ENCODE results near the gene CASTOR1. TPM values are rescaled to one million over a fixed set of nuclear protein-coding genes. Genes with fewer than 3 reads are reported as not detected.

The CASTOR1 gene
- total RNA-seq, 1 experiment from 2014 or later: 16.0 TPM

DNA sequence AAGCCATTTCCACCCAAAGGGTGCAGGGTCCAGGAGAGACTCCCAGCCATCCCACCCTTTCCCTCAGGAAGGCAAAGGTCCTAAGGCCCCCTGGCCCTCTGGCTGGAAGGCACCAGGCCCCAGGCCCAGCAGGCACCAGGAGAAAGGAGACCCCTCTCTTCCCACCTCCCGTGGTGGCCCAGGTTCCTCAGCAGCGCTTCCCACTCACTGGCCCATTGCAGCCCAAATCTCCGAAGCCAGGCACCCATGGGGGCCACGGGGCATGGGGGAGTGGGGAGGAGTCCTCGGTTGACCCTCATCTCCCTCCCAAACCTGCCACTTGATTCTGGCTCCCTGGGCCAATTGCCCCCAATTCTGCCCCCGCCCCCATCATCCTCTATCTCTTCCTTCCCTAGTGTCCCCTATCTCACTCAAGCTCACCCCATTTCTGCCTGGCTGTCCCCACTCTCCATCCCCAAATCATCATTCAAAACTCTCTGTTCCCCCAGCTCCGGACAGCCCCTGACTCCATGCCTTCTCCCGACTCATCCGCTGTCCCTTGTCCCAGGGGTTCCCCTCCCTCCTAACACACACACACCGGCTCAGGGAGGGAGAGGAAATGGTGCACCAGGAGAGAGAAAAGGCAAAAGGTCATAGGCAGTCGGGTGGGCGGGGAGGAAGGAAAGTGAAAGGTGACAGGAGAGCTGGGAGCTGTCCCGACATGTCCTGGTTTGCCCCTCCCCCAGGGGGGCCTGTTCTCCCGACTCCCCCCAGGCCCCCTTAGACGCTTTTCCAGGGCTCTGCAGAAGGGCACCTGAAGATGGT lies 43.9 kb downstream of the CASTOR1 start:
- Mint-ChIP-seq H3K4me3 (peak overlapping the region; percentile 84), H3K27ac (no peak overlapping the region), H3K9me3 (no peaks in the 10 kb centered on the region), H3K36me3 (peaks cover 12% of the 10 kb centered on the region; the same call in 1 of the 2 replicates), H3K4me1 (peaks cover 40% of the 10 kb centered on the region), H3K27me3 (ENCODE audit: low read depth) (no peaks in the 10 kb centered on the region)
- ChIA-PET POLR2A (interaction anchor here (0.7 kb wide), 1 partner anchor 45 kb away, joined by 3 read pairs; no protein-coding TSS in a partner anchor), CTCF (interaction anchor here (0.7 to 1.8 kb wide), 6 partner anchors 10 to 180 kb away, joined by 3 to 7 read pairs (median 4); partner anchors contain the start of genes CASTOR1 and MTFP1)
- ATAC-seq: peak; percentile 63
- DNase-seq (ENCODE audit: low spot score): peak; percentile 38
- TF ChIP-seq ZNF671 (CRISPR knock-in tag; IDR thresholded peaks at IDR 0.05) (no peak), ZNF423 (CRISPR knock-in tag; IDR thresholded peaks at IDR 0.05) (no peak), CBFB (CRISPR knock-in tag; IDR thresholded peaks at IDR 0.05; ENCODE audit: low read depth) (0 out of 2 replicates have a peak, but pooled peaks have one; percentile 33), NFYB (CRISPR knock-in tag; conservative IDR thresholded peaks at IDR 0.05; ENCODE audit: low read depth) (no peak), JUN (CRISPR knock-in tag; IDR thresholded peaks at IDR 0.05) (no peak), FOXJ3 (CRISPR knock-in tag; IDR thresholded peaks at IDR 0.05; ENCODE audit: borderline replicate concordance) (no peak), ETV6 (CRISPR knock-in tag; IDR thresholded peaks at IDR 0.05) (0 out of 2 replicates have a peak, but pooled peaks have one; percentile 56), CREB1 (CRISPR knock-in tag; IDR thresholded peaks at IDR 0.05) (no peak), TP53 (CRISPR knock-in tag; IDR thresholded peaks at IDR 0.05) (peak; percentile 93), TCF7 (CRISPR knock-in tag; IDR thresholded peaks at IDR 0.05; ENCODE audit: low read depth) (no peak), ZNF232 (CRISPR knock-in tag; IDR thresholded peaks at IDR 0.05) (no peak)
- TF ChIP-seq, protein P1, sequence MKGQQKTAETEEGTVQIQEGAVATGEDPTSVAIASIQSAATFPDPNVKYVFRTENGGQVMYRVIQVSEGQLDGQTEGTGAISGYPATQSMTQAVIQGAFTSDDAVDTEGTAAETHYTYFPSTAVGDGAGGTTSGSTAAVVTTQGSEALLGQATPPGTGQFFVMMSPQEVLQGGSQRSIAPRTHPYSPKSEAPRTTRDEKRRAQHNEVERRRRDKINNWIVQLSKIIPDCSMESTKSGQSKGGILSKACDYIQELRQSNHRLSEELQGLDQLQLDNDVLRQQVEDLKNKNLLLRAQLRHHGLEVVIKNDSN (CRISPR knock-in tag; IDR thresholded peaks at IDR 0.05): no peak
- TF ChIP-seq, protein P2, sequence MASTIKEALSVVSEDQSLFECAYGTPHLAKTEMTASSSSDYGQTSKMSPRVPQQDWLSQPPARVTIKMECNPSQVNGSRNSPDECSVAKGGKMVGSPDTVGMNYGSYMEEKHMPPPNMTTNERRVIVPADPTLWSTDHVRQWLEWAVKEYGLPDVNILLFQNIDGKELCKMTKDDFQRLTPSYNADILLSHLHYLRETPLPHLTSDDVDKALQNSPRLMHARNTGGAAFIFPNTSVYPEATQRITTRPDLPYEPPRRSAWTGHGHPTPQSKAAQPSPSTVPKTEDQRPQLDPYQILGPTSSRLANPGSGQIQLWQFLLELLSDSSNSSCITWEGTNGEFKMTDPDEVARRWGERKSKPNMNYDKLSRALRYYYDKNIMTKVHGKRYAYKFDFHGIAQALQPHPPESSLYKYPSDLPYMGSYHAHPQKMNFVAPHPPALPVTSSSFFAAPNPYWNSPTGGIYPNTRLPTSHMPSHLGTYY (CRISPR knock-in tag; IDR thresholded peaks at IDR 0.05): no peak
- TF ChIP-seq, protein P3, sequence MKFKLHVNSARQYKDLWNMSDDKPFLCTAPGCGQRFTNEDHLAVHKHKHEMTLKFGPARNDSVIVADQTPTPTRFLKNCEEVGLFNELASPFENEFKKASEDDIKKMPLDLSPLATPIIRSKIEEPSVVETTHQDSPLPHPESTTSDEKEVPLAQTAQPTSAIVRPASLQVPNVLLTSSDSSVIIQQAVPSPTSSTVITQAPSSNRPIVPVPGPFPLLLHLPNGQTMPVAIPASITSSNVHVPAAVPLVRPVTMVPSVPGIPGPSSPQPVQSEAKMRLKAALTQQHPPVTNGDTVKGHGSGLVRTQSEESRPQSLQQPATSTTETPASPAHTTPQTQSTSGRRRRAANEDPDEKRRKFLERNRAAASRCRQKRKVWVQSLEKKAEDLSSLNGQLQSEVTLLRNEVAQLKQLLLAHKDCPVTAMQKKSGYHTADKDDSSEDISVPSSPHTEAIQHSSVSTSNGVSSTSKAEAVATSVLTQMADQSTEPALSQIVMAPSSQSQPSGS (CRISPR knock-in tag; IDR thresholded peaks at IDR 0.05; ENCODE audit: borderline replicate concordance, low read depth): no peak
- TF ChIP-seq, protein P4, sequence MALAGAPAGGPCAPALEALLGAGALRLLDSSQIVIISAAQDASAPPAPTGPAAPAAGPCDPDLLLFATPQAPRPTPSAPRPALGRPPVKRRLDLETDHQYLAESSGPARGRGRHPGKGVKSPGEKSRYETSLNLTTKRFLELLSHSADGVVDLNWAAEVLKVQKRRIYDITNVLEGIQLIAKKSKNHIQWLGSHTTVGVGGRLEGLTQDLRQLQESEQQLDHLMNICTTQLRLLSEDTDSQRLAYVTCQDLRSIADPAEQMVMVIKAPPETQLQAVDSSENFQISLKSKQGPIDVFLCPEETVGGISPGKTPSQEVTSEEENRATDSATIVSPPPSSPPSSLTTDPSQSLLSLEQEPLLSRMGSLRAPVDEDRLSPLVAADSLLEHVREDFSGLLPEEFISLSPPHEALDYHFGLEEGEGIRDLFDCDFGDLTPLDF (CRISPR knock-in tag; IDR thresholded peaks at IDR 0.05): no peak
- TF ChIP-seq, protein P5, sequence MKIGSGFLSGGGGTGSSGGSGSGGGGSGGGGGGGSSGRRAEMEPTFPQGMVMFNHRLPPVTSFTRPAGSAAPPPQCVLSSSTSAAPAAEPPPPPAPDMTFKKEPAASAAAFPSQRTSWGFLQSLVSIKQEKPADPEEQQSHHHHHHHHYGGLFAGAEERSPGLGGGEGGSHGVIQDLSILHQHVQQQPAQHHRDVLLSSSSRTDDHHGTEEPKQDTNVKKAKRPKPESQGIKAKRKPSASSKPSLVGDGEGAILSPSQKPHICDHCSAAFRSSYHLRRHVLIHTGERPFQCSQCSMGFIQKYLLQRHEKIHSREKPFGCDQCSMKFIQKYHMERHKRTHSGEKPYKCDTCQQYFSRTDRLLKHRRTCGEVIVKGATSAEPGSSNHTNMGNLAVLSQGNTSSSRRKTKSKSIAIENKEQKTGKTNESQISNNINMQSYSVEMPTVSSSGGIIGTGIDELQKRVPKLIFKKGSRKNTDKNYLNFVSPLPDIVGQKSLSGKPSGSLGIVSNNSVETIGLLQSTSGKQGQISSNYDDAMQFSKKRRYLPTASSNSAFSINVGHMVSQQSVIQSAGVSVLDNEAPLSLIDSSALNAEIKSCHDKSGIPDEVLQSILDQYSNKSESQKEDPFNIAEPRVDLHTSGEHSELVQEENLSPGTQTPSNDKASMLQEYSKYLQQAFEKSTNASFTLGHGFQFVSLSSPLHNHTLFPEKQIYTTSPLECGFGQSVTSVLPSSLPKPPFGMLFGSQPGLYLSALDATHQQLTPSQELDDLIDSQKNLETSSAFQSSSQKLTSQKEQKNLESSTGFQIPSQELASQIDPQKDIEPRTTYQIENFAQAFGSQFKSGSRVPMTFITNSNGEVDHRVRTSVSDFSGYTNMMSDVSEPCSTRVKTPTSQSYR (CRISPR knock-in tag; IDR thresholded peaks at IDR 0.05): no peak

DNA sequence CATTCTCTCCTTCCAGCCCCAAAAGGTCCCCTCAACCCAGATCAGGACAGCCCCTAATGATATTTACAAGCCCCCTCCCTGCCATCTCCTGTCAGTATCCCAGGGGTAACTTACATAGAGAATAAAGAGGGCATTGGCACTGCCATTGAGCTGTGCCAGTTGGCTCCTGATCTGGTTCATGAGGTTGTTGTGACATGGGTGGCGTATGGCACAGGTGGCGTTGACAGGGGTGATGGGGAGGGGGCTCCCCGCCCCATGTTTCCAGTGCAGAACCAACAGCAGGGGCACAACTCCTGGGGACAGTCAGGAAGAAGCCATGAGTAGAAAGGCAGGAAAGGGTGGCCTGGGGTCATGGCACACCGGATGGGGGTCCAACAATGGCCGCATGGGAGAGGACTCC lies 44.7 kb downstream of the CASTOR1 start:
- peak overlapping the region; percentile 39 for H3K4me3 Mint-ChIP-seq
- no peak overlapping the region for H3K27ac Mint-ChIP-seq
- ChIA-PET POLR2A (no interaction called here), CTCF (no interaction called here)
- peaks cover 12% of the 10 kb centered on the region; the same call in 1 of the 2 replicates for H3K36me3 Mint-ChIP-seq
- no peaks in the 10 kb centered on the region for H3K9me3 Mint-ChIP-seq
- peaks cover 39% of the 10 kb centered on the region for H3K4me1 Mint-ChIP-seq
- H3K27me3 Mint-ChIP-seq (ENCODE audit: low read depth): no peaks in the 10 kb centered on the region
- no peak for DNase-seq (ENCODE audit: low spot score)
- no peak for ATAC-seq
- TF ChIP-seq GRHL2 (CRISPR knock-in tag; IDR thresholded peaks at IDR 0.05; ENCODE audit: insufficient replicate concordance, severe bottlenecking): no peak
- TF ChIP-seq MXD4 (CRISPR knock-in tag; IDR thresholded peaks at IDR 0.05; ENCODE audit: borderline replicate concordance): no peak
- TF ChIP-seq TCF7 (CRISPR knock-in tag; IDR thresholded peaks at IDR 0.05; ENCODE audit: low read depth): no peak
- TF ChIP-seq, protein P6, sequence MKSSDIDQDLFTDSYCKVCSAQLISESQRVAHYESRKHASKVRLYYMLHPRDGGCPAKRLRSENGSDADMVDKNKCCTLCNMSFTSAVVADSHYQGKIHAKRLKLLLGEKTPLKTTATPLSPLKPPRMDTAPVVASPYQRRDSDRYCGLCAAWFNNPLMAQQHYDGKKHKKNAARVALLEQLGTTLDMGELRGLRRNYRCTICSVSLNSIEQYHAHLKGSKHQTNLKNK (CRISPR knock-in tag; IDR thresholded peaks at IDR 0.05): no peak
- TF ChIP-seq MYBL2 (CRISPR knock-in tag; IDR thresholded peaks at IDR 0.05): no peak
- no peak for TF ChIP-seq ZNF423 (CRISPR knock-in tag; IDR thresholded peaks at IDR 0.05)
- TF ChIP-seq ZNF219 (CRISPR knock-in tag; IDR thresholded peaks at IDR 0.05; ENCODE audit: borderline replicate concordance): no peak
- TF ChIP-seq JUN (CRISPR knock-in tag; IDR thresholded peaks at IDR 0.05): no peak
- TF ChIP-seq, protein P5 (CRISPR knock-in tag; IDR thresholded peaks at IDR 0.05): no peak
- TF ChIP-seq ZNF396 (CRISPR knock-in tag; IDR thresholded peaks at IDR 0.05; ENCODE audit: borderline replicate concordance): no peak
- no peak for TF ChIP-seq SMAD4 (CRISPR knock-in tag; IDR thresholded peaks at IDR 0.05)
- no peak for TF ChIP-seq ZNF121 (CRISPR knock-in tag; IDR thresholded peaks at IDR 0.05)
